ENCODE measurements around the gene POLL.
A peak's percentile ranks its signal among the peaks of the same experiment; 100 is the strongest.
"Not testable (repeated sequence)": the region's sequence is repeated elsewhere in the genome, so short reads cannot be mapped to it uniquely, and the experiment has no call there.

The POLL gene

DNA sequence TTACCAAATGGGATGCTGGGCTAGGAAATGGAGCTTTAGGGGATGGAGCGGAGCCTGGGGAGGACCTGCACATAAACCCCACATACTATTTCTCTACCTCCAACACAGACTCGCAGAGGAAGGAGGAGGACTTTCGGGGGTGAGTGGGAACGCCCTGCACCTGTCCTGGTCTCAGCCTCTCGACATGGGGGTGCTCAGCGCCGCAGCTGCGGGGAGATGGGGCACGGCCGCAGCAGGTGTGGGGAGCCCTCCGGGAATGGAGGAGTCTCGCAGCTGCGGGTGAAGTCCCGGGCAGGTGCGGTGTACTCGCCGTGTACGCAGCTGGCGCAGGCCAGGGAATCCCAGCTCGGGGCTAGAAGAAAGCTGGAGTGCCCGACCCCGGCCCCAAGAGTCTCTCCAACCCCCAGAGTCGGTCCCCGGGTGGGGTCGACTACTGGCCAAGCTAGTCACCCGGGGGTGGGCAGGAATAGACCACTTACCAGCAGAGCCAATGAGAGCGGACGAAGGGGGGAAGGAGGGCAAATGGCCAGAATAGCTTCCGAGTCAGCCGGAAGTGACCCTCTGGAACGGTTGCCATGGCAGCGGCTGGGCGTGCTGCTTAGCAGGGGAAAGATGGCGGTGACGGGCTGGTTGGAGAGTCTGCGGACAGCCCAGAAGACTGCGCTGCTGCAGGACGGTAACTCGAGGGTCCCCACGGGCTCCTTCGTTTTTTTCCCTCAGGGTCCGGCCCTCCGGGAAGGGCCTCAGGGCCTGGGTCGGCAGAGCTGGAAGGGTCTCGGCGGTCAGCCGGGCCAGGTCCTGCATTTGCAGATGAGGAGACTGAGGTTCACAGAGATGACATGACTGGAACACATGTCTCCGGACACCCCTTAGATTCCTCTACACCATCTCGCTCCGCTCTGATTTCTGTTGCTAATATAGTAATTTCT is at the start of gene POLL, which contains the start of gene DPCD:
Gene POLL, minus strand, starts transcription at position 533 of the 929 bp plus-strand sequence. CDS start 897 bp downstream, outside the sequence.
Gene DPCD, plus strand, starts transcription at position 597 of the 929 bp plus-strand sequence. Its CDS starts 16 bp downstream, at position 613.
- DNase-seq: peak; percentile 92

- DNase-seq: not testable (repeated sequence)
Measured at GRCh38 chr10:101633510-101633909, 45.5 kb upstream of the POLL start.

DNA sequence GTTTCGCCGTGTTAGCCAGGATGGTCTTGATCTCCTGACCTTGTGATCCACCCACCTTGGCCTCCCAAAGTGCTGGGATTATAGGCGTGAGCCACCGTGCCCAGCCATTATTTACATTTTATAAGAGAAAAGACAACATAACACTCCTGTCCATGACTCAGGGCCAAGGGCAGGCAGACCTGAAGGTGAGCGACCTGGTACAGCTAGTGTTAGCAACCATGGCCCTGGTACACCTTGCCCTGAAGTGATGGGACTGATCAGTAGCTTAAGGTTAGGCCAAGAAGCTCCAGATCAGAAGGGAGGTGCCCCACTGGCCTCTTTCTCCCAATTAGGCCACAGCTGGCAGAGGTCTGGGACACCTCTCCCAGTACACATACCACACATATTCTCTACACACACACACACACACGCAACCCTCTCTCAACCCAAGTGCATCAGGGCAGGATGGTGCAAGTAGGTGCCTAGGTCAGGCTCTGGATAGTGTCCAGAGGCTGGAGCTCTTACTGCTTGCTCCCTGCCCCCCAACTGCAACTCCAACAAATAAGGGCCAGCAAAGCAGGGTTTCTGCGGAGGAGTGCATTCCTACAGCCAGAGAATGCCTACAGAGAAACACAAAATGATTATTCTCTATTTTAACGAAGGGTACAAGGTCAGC is 43.9 kb upstream of the POLL start:
- no peak for DNase-seq

- DNase-seq: no peak
Measured at GRCh38 chr10:101630633-101630920, 42.5 kb upstream of the POLL start.

- DNase-seq: no peak
Measured at GRCh38 chr10:101629837-101630632, 42.0 kb upstream of the POLL start.

DNA sequence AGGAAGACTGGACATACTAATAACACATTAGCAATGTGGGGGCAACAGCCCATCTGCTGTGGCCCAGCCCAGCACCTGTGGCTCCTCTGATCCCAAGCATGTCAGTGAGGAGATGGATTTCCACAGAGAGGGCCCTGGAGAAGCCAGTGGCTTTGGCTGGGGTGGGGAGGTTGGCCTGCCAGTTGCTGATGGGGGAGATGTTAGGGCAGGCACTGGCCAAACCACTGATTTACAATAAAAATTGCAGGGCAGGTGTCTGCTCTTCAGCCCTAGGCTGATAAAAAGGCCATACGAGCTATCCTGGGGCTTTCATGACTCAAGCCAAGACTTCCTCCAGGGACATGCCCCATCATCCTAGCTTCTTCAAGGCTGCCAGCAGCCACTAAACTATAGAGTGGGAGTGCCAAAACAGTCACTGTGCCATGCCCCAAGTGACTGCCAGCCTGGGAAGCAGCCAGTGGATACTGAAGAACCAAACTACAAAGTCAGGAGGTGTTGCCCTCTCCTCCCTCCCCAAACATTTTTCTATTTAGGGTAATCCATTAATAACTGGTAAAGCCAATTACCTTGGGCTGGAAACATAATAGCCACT is 37.9 kb upstream of the POLL start:
- no peak for DNase-seq

GRCh38 chr10:101624526-101625102 is 36.6 kb upstream of the POLL start:
- no peak for DNase-seq

DNA sequence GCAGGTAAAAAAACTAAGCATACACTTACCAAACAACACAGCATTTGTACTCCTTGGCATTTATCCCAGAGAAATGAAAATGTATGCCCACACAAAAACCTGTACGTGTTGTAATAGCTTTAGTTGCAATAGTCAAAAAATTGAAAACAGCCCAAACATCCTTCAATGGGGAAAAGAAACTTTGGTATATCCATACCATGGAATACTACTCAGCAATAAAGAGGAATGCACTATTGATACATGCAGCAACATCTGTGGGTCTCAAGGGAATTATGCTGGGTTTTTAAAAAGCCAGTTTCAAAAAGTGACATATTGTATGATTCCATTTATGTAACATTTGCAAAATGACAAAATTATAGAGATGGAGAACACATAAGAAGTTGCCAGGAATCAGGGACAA is 35.5 kb upstream of the POLL start:
- no peak for DNase-seq

GRCh38 chr10:101619983-101620382 is 31.9 kb upstream of the POLL start:
- no peak for DNase-seq

DNA sequence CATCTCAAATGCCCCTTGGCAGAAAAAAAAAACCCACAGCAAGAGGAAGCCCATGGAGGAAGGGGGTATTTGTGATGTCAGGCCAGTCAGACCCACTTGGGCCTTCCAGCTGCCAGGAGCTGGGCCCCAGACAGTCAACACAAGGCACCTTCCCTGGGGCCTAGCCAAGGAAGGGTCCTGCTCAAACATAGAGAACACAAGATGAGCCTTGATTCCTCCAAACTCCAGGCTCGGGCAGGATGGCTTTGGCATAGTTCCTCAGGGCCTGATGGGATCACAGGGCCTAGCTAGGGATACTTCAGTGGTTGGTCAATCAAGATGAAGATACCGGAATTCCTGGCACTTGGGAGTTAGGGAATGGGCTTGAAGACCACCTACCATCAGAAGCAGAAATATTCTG is 30.8 kb upstream of the POLL start:
- DNase-seq: no peak

GRCh38 chr10:101617824-101618568 is 29.9 kb upstream of the POLL start:
- DNase-seq: peak; percentile 16

DNA sequence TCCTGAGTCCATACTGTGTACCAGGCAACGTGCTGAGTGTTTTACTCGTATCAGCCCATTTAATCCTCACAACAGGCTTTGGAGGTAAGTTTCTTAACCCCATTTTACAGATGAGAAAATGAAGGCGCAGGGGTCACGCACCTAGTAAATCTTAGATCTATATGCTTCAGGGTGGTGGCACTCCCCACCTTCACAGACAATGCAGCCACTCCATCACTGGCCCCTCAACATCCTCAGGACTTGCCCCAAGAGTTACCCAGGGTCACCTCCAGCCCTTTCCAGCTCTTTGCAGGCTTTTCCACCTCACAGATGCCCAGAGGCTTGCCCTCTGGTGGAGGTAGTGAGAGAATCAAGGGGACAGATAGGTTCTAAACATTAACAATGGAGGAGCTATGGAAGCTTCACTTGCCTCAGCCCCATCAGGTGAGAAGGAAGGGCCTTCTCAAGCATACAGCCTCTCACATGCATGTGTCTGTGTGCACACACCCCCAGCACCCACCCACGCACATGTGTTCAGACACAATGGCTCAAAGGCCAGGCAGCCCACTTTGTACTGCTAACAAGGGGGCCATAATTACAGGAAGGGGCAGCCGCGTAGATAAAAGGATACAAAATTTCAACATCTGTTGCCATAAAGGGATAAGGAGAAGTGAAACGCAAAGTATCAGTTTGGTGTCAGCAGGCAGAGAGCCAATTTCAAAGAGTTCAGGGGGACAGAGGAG is 29.2 kb upstream of the POLL start:
- peak; percentile 31 for DNase-seq

- DNase-seq: no peak
Measured at GRCh38 chr10:101616415-101617101, 28.5 kb upstream of the POLL start.

GRCh38 chr10:101615525-101616116 is 27.6 kb upstream of the POLL start:
- no peak for DNase-seq

DNA sequence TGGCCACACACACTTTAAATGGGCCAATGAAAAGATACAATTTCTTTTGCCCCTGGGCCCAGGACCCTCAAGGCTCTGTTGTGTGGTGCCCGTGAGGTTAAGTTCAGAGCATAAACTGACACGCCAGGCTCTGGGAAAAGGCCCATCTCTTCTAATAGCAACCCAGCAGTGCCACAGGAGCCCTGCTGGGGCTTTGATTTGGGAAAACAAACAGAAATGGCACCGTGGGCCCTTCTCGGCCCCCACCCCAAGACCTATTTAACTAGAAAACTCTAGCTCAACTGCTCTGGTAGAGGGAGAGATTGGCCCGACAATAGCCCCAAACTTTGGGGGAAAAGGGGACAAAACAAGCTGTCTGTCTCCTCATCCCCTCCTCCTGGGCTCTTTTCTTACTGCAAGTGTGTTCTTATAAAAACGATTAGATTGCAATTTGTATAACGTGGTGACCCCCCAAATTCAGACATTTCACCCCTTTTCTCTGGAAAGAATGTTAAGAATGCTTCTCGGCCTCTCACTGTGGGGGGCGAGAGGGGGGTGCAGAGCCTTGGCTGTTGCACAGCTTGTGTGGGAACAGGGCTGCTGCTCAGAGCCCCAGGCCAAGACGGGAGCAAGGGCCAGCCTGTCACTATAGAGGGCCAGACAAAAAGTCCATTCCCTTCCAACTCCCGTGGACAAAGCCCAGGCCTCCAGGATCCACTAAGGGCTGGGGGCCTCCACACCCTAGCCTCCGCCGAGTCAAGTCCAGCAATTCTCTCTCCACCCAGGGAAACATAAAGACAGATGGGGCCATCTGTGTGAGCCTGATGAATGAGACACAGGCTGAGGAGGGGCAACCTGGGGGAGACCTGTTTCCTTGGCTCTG is 26.8 kb upstream of the POLL start:
- no peak for DNase-seq

GRCh38 chr10:101613646-101614045 is 25.6 kb upstream of the POLL start:
- DNase-seq: no peak

DNA sequence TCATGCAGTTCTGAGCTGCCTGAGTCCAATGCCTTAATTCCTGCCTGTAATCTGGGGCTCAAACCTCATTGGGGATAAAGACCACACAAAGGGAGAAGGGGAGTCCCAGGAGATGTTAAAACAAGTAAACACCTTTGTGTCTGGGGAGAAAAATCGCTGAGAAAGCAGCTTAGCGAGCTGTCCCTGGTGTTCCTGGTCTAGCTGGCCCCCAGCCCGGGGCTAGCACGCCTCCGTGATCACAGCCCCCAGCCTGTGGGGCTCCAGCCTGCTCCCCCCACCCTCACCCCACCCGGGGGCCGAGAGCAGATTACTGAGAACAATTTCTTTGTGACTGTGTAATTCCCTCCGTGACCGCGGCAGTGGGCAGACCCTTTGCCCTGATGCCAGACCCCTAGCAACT is 24.8 kb upstream of the POLL start:
- no peak for DNase-seq

DNA sequence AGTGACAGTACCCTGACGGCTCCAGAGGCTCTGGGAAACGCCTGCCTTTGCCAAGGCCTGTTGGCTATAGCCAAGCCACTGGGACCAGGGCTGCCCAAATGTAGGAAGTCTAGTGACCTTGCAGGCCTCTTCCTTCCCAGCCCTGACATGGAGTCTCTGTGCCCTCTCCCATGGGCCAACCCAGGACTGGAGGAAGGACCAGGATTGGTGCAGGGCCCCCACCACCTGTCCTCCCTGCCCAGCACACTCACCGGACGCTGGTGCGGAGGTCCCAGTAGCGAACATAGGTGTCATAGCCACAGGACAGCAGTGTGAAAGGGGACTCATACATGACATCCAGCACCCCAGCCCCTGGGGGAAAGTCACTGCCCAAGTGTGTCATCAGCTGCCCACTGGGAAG is 24.0 kb upstream of the POLL start:
- no peak for DNase-seq

All from RPMI8226 (cell line).